Inferior parietal cortex (tissue), 1 donor: Measurements from ENCODE around the gene ZNF479.
"Not testable (repeated sequence)": the region's sequence is repeated elsewhere in the genome, so short reads cannot be mapped to it uniquely, and the experiment has no call there.

Experiments
- DNase-seq: peaks from one replicate; pipeline ENCODE4 v3.0.0-alpha.2; 2016; ENCODE audit errors: extremely low spot score

The ZNF479 gene

DNA sequence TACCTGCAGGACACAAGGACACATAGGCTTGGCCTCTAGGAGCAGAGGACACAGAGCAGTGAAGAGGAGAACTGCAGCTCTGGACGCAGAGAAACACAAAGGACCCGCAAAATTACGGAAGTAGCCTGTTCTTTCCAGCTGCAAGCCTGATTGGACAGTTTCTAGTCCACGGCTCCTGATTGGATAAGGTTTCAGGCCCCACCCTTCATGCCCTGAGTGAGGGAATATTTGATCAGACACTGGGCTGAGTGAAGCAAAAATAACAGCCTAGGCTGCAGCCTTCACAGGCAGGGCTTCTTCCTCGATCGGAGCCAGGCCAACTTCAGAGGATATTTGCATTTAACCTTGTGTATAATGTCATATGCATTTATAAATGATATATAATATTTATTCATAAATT, at the start of gene ZNF479:
ZNF479 (minus strand) TSS at position 101 of the 400 bp plus-strand sequence. CDS start 112 bp downstream, outside the sequence.
- not testable (repeated sequence) for DNase-seq

GRCh38 chr7:57182031-57182430, 49.8 kb upstream of the ZNF479 start:
- DNase-seq, result no peak

- DNase-seq, result no peak
Observed at GRCh38 chr7:57181281-57181680, 49.0 kb upstream of the ZNF479 start.

DNA sequence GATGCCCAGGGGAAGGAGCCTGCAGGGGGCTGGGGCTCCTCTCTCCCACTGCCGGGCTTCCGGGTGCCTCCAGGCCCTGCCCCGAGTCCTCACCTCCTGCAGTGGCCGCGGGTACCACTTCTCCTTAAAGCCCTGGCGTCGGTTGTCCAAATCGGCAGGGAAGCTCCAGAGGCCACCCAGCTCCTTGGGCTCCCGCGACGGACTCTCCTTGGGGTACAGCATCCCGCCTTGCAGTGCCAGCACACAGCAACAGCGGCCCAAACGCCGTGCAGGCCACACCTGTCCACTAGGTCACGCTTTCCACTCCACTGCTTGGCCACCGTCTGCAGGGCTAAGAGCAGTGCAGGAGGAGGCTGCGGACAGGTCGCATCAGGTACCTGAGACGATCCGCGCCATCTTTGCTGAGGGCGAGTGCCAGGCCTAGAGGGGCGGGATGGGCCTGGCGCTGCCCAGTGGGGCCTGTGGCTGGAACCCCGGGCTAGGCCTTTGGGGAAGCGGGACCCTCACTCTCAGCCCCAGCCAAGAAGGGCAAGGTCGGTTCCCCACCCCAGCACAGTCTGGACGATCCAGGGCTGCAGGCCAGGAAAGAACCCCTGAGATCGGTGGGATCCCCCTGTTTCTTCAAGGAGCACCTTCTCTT, 47.7 kb upstream of the ZNF479 start:
- no peak for DNase-seq

DNA sequence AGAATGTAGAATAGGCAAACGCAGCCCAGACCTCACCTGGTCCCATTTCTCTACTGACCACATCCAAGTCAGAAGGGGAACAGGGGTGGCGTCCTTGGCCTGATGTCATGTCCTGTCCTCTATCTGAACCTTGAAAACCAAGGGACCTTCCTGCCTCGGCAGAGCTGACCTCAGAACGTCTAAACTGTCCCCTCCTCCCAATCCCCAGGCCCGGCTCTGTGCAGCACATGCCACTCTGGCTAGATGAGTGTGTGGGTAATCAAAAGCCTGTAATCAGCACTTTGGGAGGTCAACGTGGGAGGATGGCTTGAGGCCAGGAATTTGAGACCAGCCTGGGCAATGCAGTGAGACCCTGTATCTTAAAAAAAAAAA, 46.5 kb upstream of the ZNF479 start:
- no peak for DNase-seq

GRCh38 chr7:57177856-57178767, 45.9 kb upstream of the ZNF479 start:
- DNase-seq, result no peak

- no peak for DNase-seq
Observed at GRCh38 chr7:57176928-57177635, 44.8 kb upstream of the ZNF479 start.

- no peak for DNase-seq
Observed at GRCh38 chr7:57165285-57165899, 33.2 kb upstream of the ZNF479 start.

GRCh38 chr7:57120123-57120784, 12.0 kb downstream of the ZNF479 start:
- DNase-seq, result not testable (repeated sequence)
